Esophagus squamous epithelium (tissue), 5 donors: Measurements from ENCODE around the gene FRMPD3. TPM values are rescaled to one million over a fixed set of nuclear protein-coding genes. Genes with fewer than 3 reads are reported as not detected.

ENCODE experiments used
- DNase-seq: peaks from one replicate; lab custom pipeline; 2025; lab: John Stamatoyannopoulos, UW
- H3K27ac ChIP-seq, 4 donors: fragments of 200-600 bp; sonication (generic); one replicate each; pipeline ENCODE4 v1.5.1; 2016 to 2019; ENCODE audit warnings: mild to moderate bottlenecking in 1 of 4
- H3K27me3 ChIP-seq, 4 donors: fragments of 200-600 bp; sonication (generic); 1 replicate in 3 of 4; 2 replicates in 1 of 4; pipeline versions ENCODE4 v1.5.1 to v1.6.0; 2017 to 2021; ENCODE audit warnings: antibody characterized with exemption in 1 of 4
- H3K36me3 ChIP-seq, 3 donors: fragments of 200-600 bp; sonication (generic); one replicate each; pipeline ENCODE4 v1.5.1; 2016 to 2019
- H3K4me1 ChIP-seq, 3 donors: fragments of 200-600 bp; sonication (generic); one replicate each; pipeline ENCODE4 v1.5.1; 2017 to 2019
- H3K4me3 ChIP-seq, 4 donors: fragments of 200-600 bp; sonication (generic); 1 replicate in 3 of 4; 2 replicates in 1 of 4; pipeline ENCODE4 v1.5.1; 2016 to 2019; ENCODE audit warnings: mild to moderate bottlenecking in 2 of 4, moderate library complexity in 1 of 4
- H3K9me3 ChIP-seq, 3 donors: fragments of 200-600 bp; sonication (generic); one replicate each; pipeline ENCODE4 v1.5.1; 2016 to 2019
- POLR2A ChIP-seq, 4 donors: fragments of 450-650 bp; IDR thresholded peaks; one replicate each; pipeline ENCODE4 v1.6.1; 2017; ENCODE audit warnings: antibody characterized with exemption in 4 of 4, mild to moderate bottlenecking in 4 of 4, moderate library complexity in 3 of 4
- WGBS, 2 donors: methylation state at CpG; one replicate each; pipeline ENCODE4 v1.1.5; 2018; 5-methylcytosine and 5-hydroxymethylcytosine counted together
- intact Hi-C: fragments of 100-400 bp; cut with DNase I; formaldehyde crosslinking; loops from one replicate; pipeline ENCODE4 v1.15.0; 2022
- total RNA-seq, 4 donors: library from RNA; depleted of rRNA; stranded (reverse); fragments of >200 nt; gene quantifications; one replicate each; pipeline ENCODE4 v1.1.0, GENCODE V29; 2016
- TF ChIP-seq, protein P1 (sequence below), 6 experiments: fragments of 450-650 bp in 4 of 6; fragments of 200-600 bp in 2 of 6; sonication (generic) in 2 of 6; IDR thresholded peaks; one replicate each; pipeline ENCODE4 v1.5.1; 2016 to 2019; ENCODE audit warnings: antibody characterized with exemption in 6 of 6, mild to moderate bottlenecking in 4 of 6, moderate library complexity in 4 of 6
- donor health status: DM: yes; HTN: yes; CAD: no.

FRMPD3 gene
- total RNA-seq, 4 donors from 2014 or later, result 0.19 to 0.62 TPM; not detected in 2

GRCh38 chrX:107477406-107477805 is 28.0 kb downstream of the FRMPD3 start:
- no peak overlapping the region for H3K4me3 ChIP-seq
- TF ChIP-seq, protein P1, sequence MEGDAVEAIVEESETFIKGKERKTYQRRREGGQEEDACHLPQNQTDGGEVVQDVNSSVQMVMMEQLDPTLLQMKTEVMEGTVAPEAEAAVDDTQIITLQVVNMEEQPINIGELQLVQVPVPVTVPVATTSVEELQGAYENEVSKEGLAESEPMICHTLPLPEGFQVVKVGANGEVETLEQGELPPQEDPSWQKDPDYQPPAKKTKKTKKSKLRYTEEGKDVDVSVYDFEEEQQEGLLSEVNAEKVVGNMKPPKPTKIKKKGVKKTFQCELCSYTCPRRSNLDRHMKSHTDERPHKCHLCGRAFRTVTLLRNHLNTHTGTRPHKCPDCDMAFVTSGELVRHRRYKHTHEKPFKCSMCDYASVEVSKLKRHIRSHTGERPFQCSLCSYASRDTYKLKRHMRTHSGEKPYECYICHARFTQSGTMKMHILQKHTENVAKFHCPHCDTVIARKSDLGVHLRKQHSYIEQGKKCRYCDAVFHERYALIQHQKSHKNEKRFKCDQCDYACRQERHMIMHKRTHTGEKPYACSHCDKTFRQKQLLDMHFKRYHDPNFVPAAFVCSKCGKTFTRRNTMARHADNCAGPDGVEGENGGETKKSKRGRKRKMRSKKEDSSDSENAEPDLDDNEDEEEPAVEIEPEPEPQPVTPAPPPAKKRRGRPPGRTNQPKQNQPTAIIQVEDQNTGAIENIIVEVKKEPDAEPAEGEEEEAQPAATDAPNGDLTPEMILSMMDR (IDR thresholded peaks at IDR 0.05), result no peak
- no peak for TF ChIP-seq POLR2A (IDR thresholded peaks at IDR 0.05)
- no peak overlapping the region for H3K27ac ChIP-seq
- no peaks in the 10 kb centered on the region for H3K9me3 ChIP-seq
- DNase-seq, result no peak
- peaks cover 0 to 2% (median 0%) of the 10 kb centered on the region in 4 donors for H3K27me3 ChIP-seq
- WGBS, 2 donors, result 50 to 60% methylated on average over 2 of the region's 4 CpGs
- no peaks in the 10 kb centered on the region for H3K4me1 ChIP-seq
- no peaks in the 10 kb centered on the region for H3K36me3 ChIP-seq
- intact Hi-C loops, result no loop called here

DNA sequence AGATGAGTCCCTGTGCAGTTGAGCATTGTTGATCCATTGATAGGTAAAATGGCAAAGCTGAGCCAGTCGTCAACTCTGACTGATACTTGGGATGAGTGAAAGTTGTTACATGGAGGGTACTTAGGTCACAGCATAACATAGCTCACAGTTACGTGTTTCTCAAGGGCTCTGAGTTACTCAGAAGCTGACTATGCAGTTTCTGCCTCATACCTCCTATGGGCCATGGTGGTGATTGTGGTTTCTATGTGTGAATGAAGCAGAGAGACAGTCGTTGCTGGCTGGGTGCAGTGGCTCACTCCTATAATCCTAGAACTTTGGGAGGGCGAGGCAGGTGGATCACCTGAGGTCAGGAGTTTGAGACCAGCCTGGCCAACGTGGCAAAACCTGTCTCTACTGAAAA is 30.8 kb downstream of the FRMPD3 start:
- no peaks in the 10 kb centered on the region for H3K9me3 ChIP-seq
- H3K27me3 ChIP-seq, result no peaks in the 10 kb centered on the region
- TF ChIP-seq, protein P1 (IDR thresholded peaks at IDR 0.05), result no peak
- TF ChIP-seq POLR2A (IDR thresholded peaks at IDR 0.05), result no peak
- DNase-seq, result no peak
- H3K27ac ChIP-seq, result no peak overlapping the region
- H3K4me3 ChIP-seq, result no peak overlapping the region
- H3K4me1 ChIP-seq, result peaks cover 0 to 17% (median 0%) of the 10 kb centered on the region in 3 donors
- intact Hi-C loops, result no loop called here
- WGBS, 2 donors, result 52 to 64% methylated on average over 3 to 4 of the region's 5 CpGs
- no peaks in the 10 kb centered on the region for H3K36me3 ChIP-seq

DNA sequence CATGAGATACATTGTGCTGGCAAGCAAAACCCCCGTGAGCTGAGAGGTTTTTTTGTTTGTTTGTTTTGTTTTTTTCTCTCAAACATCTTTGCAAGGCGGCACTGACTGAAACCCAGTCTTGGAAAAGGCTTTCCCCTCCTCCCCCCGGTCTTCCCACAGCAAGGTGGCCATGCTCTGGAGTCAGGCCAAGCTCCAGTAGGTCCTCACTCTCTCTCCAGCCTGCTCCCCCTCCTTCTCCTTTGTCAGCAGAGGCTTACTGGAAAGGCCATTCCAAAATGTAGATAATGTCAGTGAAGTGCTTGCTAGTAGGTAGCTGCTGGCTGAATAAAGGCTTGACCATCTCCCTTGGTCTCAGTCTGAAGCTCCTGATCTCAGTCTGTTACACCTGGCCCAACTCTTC is 32.6 kb downstream of the FRMPD3 start:
- H3K36me3 ChIP-seq, result no peaks in the 10 kb centered on the region
- no peak for DNase-seq
- H3K4me1 ChIP-seq, result peaks cover 0 to 19% (median 0%) of the 10 kb centered on the region in 3 donors
- TF ChIP-seq, protein P1 (IDR thresholded peaks at IDR 0.05), result no peak
- TF ChIP-seq POLR2A (IDR thresholded peaks at IDR 0.05), result no peak
- WGBS, 2 donors, result 65% methylated on average over 3 of the region's 3 CpGs; no CpG with 5 or more reads in 1 of the 2 donors
- no peak overlapping the region for H3K27ac ChIP-seq
- intact Hi-C loops, result no loop called here
- no peaks in the 10 kb centered on the region for H3K27me3 ChIP-seq
- no peaks in the 10 kb centered on the region for H3K9me3 ChIP-seq
- no peak overlapping the region for H3K4me3 ChIP-seq

- H3K27ac ChIP-seq, result peak overlapping the region in 1 of 4 donors; percentile 33
- no peaks in the 10 kb centered on the region for H3K27me3 ChIP-seq
- WGBS, 2 donors, result 32% methylated on average over 5 of the region's 8 CpGs; no CpG with 5 or more reads in 1 of the 2 donors
- DNase-seq, result no peak
- H3K4me1 ChIP-seq, result peaks cover 0 to 19% (median 0%) of the 10 kb centered on the region in 3 donors
- no peaks in the 10 kb centered on the region for H3K36me3 ChIP-seq
- TF ChIP-seq, protein P1 (IDR thresholded peaks at IDR 0.05), result no peak
- TF ChIP-seq POLR2A (IDR thresholded peaks at IDR 0.05), result no peak
- H3K9me3 ChIP-seq, result no peaks in the 10 kb centered on the region
- intact Hi-C loops, result no loop called here
- H3K4me3 ChIP-seq, result no peak overlapping the region
These were observed 34.7 kb downstream of the FRMPD3 start for GRCh38 chrX:107484002-107484726.

DNA sequence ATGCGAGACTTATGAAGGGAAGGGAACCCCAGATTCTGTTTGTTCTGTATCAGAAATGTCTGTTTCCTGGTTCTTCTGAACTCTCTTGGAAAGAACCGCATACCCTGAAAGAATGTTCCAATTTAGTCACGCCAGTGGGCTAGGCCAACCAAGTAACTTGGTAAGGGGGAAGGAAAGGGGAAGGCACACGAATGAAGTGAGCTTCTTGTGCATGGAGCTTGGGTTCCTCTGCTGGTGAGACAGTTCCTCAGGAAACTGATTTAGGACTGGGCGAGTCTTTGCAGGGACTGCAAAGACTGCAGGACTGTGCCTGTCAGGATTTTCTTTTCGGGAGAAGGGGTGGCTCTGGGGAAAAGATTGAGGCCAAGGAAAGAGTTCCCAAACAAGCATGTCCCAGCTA is 35.6 kb downstream of the FRMPD3 start:
- no peak for DNase-seq
- 20 to 43% methylated on average over 1 to 6 of the region's 6 CpGs for WGBS, 2 donors

More for the DNA sequence above, 35.6 kb downstream of the FRMPD3 start:
- H3K36me3 ChIP-seq, result no peaks in the 10 kb centered on the region
- H3K4me1 ChIP-seq, result peaks cover 0 to 19% (median 0%) of the 10 kb centered on the region in 3 donors
- no peaks in the 10 kb centered on the region for H3K9me3 ChIP-seq
- no peak overlapping the region for H3K4me3 ChIP-seq
- TF ChIP-seq, protein P1 (IDR thresholded peaks at IDR 0.05), result peak in 3 of 6 experiments; percentile 13 to 47 (median 26)
- TF ChIP-seq POLR2A (IDR thresholded peaks at IDR 0.05), result no peak
- no peaks in the 10 kb centered on the region for H3K27me3 ChIP-seq
- intact Hi-C loops, result no loop called here
- no peak overlapping the region for H3K27ac ChIP-seq
